ENCODE results near the gene TK2. TPM values are rescaled to one million over a fixed set of nuclear protein-coding genes. Genes with fewer than 3 reads are reported as not detected.

The TK2 gene
- total RNA-seq, 2 donors from 2014 or later = 7.9 to 11.5 TPM

GRCh38 chr16:66460703-66461102 lies 89.2 kb downstream of the TK2 start:
- 81 to 83% methylated on average over 1 of the region's 1 CpG for WGBS, 2 experiments (ENCODE audit: insufficient coverage in 1 of 2, insufficient read length in 1 of 2)
- H3K9me3 Mint-ChIP-seq = no peaks in the 10 kb centered on the region
- peaks cover 49% of the 10 kb centered on the region for H3K27me3 Mint-ChIP-seq (ENCODE audit: insufficient read depth)
- DNase-seq = peak; percentile 5
- no peak overlapping the region for H3K27ac Mint-ChIP-seq
- H3K9ac ChIP-seq (ENCODE audit: extremely low read depth, low read length, poor library complexity, severe bottlenecking) = no peak overlapping the region
- H3K9me3 ChIP-seq (ENCODE audit: control insufficient read depth, low read length) = no peaks in the 10 kb centered on the region
- H3K4me3 ChIP-seq (ENCODE audit: low read length) = no peak overlapping the region
- H3K36me3 ChIP-seq (ENCODE audit: control insufficient read depth, insufficient read depth, low read length) = no peaks in the 10 kb centered on the region
- H3K4me1 ChIP-seq (ENCODE audit: control insufficient read depth, insufficient read depth, low read length) = no peaks in the 10 kb centered on the region
- H3K36me3 Mint-ChIP-seq (ENCODE audit: low read depth) = no peaks in the 10 kb centered on the region
- no peak overlapping the region for H3K27ac ChIP-seq (ENCODE audit: low read depth, low read length)
- no peak overlapping the region for H3K4me3 Mint-ChIP-seq
- no peaks in the 10 kb centered on the region for H3K4me1 Mint-ChIP-seq
- TF ChIP-seq CTCF (conservative IDR thresholded peaks at IDR 0.05) = no peak
- H3K27me3 ChIP-seq (ENCODE audit: control insufficient read depth, insufficient read depth, low read length, poor library complexity, severe bottlenecking) = peaks cover 6% of the 10 kb centered on the region

- Histone ChIP-seq H3K4me3 (ENCODE audit: low read length) (no peak overlapping the region), H3K4me1 (ENCODE audit: control insufficient read depth, insufficient read depth, low read length) (no peaks in the 10 kb centered on the region), H3K9ac (ENCODE audit: extremely low read depth, low read length, poor library complexity, severe bottlenecking) (no peak overlapping the region), H3K36me3 (ENCODE audit: control insufficient read depth, insufficient read depth, low read length) (no peaks in the 10 kb centered on the region), H3K27me3 (ENCODE audit: control insufficient read depth, insufficient read depth, low read length, poor library complexity, severe bottlenecking) (peaks cover 6% of the 10 kb centered on the region), H3K27ac (ENCODE audit: low read depth, low read length) (no peak overlapping the region), H3K9me3 (ENCODE audit: control insufficient read depth, low read length) (no peaks in the 10 kb centered on the region)
- Mint-ChIP-seq H3K36me3 (ENCODE audit: low read depth) (no peaks in the 10 kb centered on the region), H3K4me1 (no peaks in the 10 kb centered on the region), H3K27me3 (ENCODE audit: insufficient read depth) (peaks cover 46% of the 10 kb centered on the region), H3K27ac (no peak overlapping the region), H3K4me3 (no peak overlapping the region), H3K9me3 (no peaks in the 10 kb centered on the region)
- WGBS, 2 experiments (ENCODE audit: insufficient coverage in 1 of 2, insufficient read length in 1 of 2) = 73 to 80% methylated on average over 1 to 5 of the region's 5 CpGs
- no peak for TF ChIP-seq CTCF (conservative IDR thresholded peaks at IDR 0.05)
- DNase-seq = peak; percentile 90
These were observed 90.0 kb downstream of the TK2 start for GRCh38 chr16:66459878-66460277.

GRCh38 chr16:66458853-66459252 lies 91.1 kb downstream of the TK2 start:
- peak; percentile 36 for DNase-seq
- no peak overlapping the region for H3K27ac ChIP-seq (ENCODE audit: low read depth, low read length)
- Mint-ChIP-seq H3K4me3 (no peak overlapping the region), H3K27ac (peak overlapping the region; percentile 37), H3K27me3 (ENCODE audit: insufficient read depth) (peaks cover 39% of the 10 kb centered on the region), H3K9me3 (no peaks in the 10 kb centered on the region), H3K36me3 (ENCODE audit: low read depth) (no peaks in the 10 kb centered on the region), H3K4me1 (no peaks in the 10 kb centered on the region)
- no peaks in the 10 kb centered on the region for H3K36me3 ChIP-seq (ENCODE audit: control insufficient read depth, insufficient read depth, low read length)
- H3K4me1 ChIP-seq (ENCODE audit: control insufficient read depth, insufficient read depth, low read length) = no peaks in the 10 kb centered on the region
- H3K4me3 ChIP-seq (ENCODE audit: low read length) = no peak overlapping the region
- H3K9me3 ChIP-seq (ENCODE audit: control insufficient read depth, low read length) = no peaks in the 10 kb centered on the region
- peaks cover 6% of the 10 kb centered on the region for H3K27me3 ChIP-seq (ENCODE audit: control insufficient read depth, insufficient read depth, low read length, poor library complexity, severe bottlenecking)
- TF ChIP-seq CTCF (conservative IDR thresholded peaks at IDR 0.05) = no peak
- H3K9ac ChIP-seq (ENCODE audit: extremely low read depth, low read length, poor library complexity, severe bottlenecking) = no peak overlapping the region
- WGBS, 2 experiments (ENCODE audit: insufficient coverage in 1 of 2, insufficient read length in 1 of 2) = 83 to 90% methylated on average over 5 to 7 of the region's 7 CpGs
